Measurements from ENCODE around the gene DALRD3.

DNA sequence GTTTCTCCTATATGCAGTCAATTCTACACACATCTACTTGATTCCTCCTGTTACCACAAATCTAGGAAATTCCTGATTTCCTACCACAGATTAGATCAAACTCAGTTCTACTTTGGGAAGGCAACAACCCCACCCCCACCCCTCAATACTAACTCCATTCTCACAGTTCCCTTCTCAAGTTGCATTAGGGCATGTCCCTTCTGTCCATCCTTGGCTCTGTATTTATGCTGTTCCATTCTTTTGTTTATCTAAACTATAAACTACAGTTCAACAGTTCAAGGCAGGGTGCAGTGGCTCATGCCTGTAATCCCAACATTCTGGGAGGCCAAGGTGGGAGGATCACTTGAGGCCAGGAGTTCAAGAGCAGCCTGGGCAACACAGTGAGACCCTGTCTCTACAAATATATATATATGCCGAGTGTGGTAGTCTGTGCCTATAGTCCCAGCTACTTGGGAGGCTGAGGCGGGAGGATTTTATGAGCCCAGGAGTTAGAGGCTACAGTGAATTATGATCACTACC is 36.0 kb upstream of the DALRD3 start:
- TF ChIP-seq, protein P1, sequence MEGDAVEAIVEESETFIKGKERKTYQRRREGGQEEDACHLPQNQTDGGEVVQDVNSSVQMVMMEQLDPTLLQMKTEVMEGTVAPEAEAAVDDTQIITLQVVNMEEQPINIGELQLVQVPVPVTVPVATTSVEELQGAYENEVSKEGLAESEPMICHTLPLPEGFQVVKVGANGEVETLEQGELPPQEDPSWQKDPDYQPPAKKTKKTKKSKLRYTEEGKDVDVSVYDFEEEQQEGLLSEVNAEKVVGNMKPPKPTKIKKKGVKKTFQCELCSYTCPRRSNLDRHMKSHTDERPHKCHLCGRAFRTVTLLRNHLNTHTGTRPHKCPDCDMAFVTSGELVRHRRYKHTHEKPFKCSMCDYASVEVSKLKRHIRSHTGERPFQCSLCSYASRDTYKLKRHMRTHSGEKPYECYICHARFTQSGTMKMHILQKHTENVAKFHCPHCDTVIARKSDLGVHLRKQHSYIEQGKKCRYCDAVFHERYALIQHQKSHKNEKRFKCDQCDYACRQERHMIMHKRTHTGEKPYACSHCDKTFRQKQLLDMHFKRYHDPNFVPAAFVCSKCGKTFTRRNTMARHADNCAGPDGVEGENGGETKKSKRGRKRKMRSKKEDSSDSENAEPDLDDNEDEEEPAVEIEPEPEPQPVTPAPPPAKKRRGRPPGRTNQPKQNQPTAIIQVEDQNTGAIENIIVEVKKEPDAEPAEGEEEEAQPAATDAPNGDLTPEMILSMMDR (IDR thresholded peaks at IDR 0.05): no peak
- TF ChIP-seq EZH2 (IDR thresholded peaks at IDR 0.05): no peak
